ENCODE data around the gene SRGAP1.

Gene SRGAP1

DNA sequence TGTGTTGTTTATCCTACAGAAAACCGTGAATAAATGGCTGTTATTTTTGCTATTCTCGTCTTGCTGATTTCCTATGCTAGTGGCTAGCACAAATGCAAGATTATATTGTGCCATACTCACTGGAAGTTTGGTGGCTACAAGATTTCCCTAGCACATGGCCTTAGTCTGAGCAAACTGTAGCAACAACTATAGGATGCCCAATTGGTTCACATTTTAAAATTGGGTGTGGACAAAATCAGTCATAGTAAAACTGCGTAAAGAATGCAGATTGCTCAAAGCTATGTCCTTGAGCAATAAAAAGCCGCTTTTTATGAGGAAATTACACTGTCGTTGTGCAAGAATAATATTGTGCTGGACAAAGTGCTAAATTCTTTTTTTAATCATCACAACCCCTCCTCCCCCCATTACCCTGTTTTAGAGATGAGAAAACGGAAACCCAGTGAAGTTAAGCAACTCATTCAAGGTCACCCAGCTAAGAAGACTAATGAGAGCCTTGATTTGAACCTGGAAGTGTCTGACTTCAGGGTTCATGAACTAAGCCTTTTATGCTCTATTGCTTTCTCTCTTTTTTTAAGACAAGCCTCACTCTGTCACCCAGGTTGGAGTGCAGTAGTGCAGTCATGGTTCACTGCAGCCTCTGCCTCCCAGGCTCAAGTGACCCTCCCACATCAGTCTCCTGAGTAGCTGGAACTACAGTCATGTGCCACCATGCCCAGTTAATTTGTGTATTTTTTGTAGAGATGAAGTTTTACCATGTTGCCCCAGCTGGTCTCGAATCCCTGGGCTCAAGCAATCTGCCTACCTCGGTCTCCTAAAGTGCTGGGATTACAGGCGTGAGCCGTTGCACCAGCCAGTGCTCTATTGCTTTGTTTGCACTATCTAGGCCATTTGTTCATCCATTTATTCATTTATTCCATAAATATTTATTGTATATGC lies 73.6 kb downstream of the SRGAP1 start:
- TF ChIP-seq CTCF (IDR thresholded peaks at IDR 0.05; ENCODE audit: low read depth, low read length, missing control alignments): no peak
- H3K36me3 ChIP-seq (replicated peaks): no peaks in the 10 kb centered on the region
- no peaks in the 10 kb centered on the region for H3K27me3 ChIP-seq (replicated peaks)
- in situ Hi-C loops (cut with HindIII; ENCODE audit: low pct_ligation_motif_present, low sequenced_read_pairs): no loop called here
- peak; percentile 93 for DNase-seq
- peak overlapping the region; percentile 2 for H3K4me3 ChIP-seq (ENCODE audit: low read depth, low read length)
- peak overlapping the region; percentile 98 for H3K27ac ChIP-seq

- in situ Hi-C loops (cut with HindIII; ENCODE audit: low pct_ligation_motif_present, low sequenced_read_pairs): no loop called here
- peak; percentile 82 for DNase-seq
- Histone ChIP-seq H3K36me3 (replicated peaks) (no peaks in the 10 kb centered on the region), H3K4me3 (ENCODE audit: low read depth, low read length) (no peak overlapping the region), H3K27ac (peak overlapping the region; percentile 98), H3K27me3 (replicated peaks) (no peaks in the 10 kb centered on the region)
- no peak for TF ChIP-seq CTCF (IDR thresholded peaks at IDR 0.05; ENCODE audit: low read depth, low read length, missing control alignments)
Observed at GRCh38 chr12:63918800-63919300, 74.3 kb downstream of the SRGAP1 start.

DNA sequence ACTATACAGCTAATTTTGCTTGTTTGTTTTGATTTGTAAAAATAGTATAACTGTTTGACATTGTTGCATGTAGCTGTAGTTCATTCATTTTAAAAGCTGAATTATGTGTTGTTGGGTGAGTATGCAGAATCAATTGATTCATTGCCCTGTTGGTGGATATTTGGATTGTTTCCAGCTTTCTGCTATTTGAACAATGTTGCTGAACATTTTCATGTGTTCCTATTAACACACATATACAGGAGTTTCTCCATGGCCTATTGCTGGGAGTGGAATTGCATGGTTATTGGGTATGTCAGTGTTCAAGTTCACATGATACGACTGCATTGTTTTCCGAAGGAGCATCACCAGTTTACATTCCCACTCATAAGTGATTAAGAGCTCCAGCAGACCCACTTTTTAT lies 75.3 kb downstream of the SRGAP1 start:
- H3K36me3 ChIP-seq (replicated peaks): no peaks in the 10 kb centered on the region
- DNase-seq: no peak
- peak overlapping the region; percentile 98 for H3K27ac ChIP-seq
- in situ Hi-C loops (cut with HindIII; ENCODE audit: low pct_ligation_motif_present, low sequenced_read_pairs): no loop called here
- H3K27me3 ChIP-seq (replicated peaks): no peaks in the 10 kb centered on the region
- no peak overlapping the region for H3K4me3 ChIP-seq (ENCODE audit: low read depth, low read length)
- no peak for TF ChIP-seq CTCF (IDR thresholded peaks at IDR 0.05; ENCODE audit: low read depth, low read length, missing control alignments)

- in situ Hi-C loops (cut with HindIII; ENCODE audit: low pct_ligation_motif_present, low sequenced_read_pairs): no loop called here
- Histone ChIP-seq H3K27ac (no peak overlapping the region), H3K36me3 (replicated peaks) (no peaks in the 10 kb centered on the region)
Observed at GRCh38 chr12:63921157-63921556, 76.7 kb downstream of the SRGAP1 start.

DNA sequence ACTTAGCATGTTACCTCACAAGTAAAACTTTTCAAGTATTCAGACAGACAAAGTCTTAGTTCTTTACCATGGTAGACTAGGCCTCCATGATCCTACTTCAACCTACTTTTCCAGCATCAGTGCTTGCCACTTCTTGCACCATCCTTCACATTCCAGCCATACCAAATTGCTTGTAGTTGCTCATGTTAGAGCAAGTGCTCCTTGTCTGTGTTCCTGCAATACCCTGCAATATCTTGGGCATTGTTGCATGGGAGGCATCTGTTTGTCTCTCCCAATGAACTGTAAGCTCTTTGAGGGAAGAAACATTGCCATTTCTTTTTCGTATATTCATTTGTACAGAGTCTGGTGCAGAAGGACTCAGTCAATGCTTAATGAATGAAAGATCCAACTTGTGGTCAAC lies 78.0 kb downstream of the SRGAP1 start:
- Histone ChIP-seq H3K36me3 (replicated peaks) (no peaks in the 10 kb centered on the region), H3K4me3 (ENCODE audit: low read depth, low read length) (no peak overlapping the region), H3K27me3 (replicated peaks) (no peaks in the 10 kb centered on the region), H3K27ac (no peak overlapping the region)
- DNase-seq: peak; percentile 18
- no peak for TF ChIP-seq CTCF (IDR thresholded peaks at IDR 0.05; ENCODE audit: low read depth, low read length, missing control alignments)
- in situ Hi-C loops (cut with HindIII; ENCODE audit: low pct_ligation_motif_present, low sequenced_read_pairs): no loop called here

More at GRCh38 chr12:63921157-63921556, 76.7 kb downstream of the SRGAP1 start:
- Histone ChIP-seq H3K27me3 (replicated peaks) (no peaks in the 10 kb centered on the region), H3K4me3 (ENCODE audit: low read depth, low read length) (no peak overlapping the region)
- TF ChIP-seq CTCF (IDR thresholded peaks at IDR 0.05; ENCODE audit: low read depth, low read length, missing control alignments): no peak
- DNase-seq: no peak
